K562 (cell line): Measurements from ENCODE around the gene NCOR2. TPM values are rescaled to one million over a fixed set of nuclear protein-coding genes. Genes with fewer than 3 reads are reported as not detected.

Experiments
- ATAC-seq: fragments of 200-7000 bp; cut with Tn5 transposase; 3 replicates; pipeline ENCODE4 v1.9.1; 2020; ENCODE audit warnings: moderate library complexity
- BruUV-seq: library from RNA; stranded (reverse); fragments of 400-500 nt; replicated peaks from 2 replicates; lab custom pipeline; 2021; lab: Mats Ljungman, UMichigan
- CTCF ChIA-PET: fragments of 300-600 bp; formaldehyde crosslinking; extraction: SDS; loops from one replicate; lab custom pipeline; 2021; ENCODE audit warnings: low intra/inter-chr PET ratio; lab: Yijun Ruan, JAX
- POLR2A ChIA-PET: fragments of 300-600, 350-650 bp; sonication (Branson Sonifier 250); formaldehyde crosslinking; extraction: SDS; loops from one replicate; lab custom pipeline; 2021; ENCODE audit warnings: antibody characterized with exemption, inconsistent platforms; lab: Yijun Ruan, JAX
- DNase-seq, 4 experiments: peaks; one replicate each; pipeline versions ENCODE4 v3.0.0 to v3.0.0-alpha.2; 2011 to 2018; ENCODE audit warnings: low spot score in 3 of 4, mixed read lengths in 3 of 4; ENCODE audit errors: extremely low read depth in 1 of 4
- FAIRE-seq: peaks from 2 replicates; lab custom pipeline; 2011; peaks lifted over from hg19 to GRCh38; lab: Jason Lieb, UNC
- H2AFZ ChIP-seq: 2 replicates; pipeline ENCODE4 v1.6.0; 2011; ENCODE audit warnings: low read depth, low read length, control low read depth, inconsistent platforms
- H3K27ac ChIP-seq: fragments of 200-600 bp; 3 replicates; pipeline ENCODE4 v1.8.0; 2011; ENCODE audit warnings: low read depth, mild to moderate bottlenecking, control low read depth, inconsistent platforms, low read length, moderate library complexity, mixed read lengths; ENCODE audit errors: extremely low read depth
- H3K27me3 ChIP-seq, 2 experiments: fragments of 300-600 bp in 1 of 2; 2 replicates in 1 of 2; 3 replicates in 1 of 2; pipeline versions ENCODE4 v1.6.0 to v1.8.0; 2011; ENCODE audit warnings: inconsistent platforms in 2 of 2, low read length in 2 of 2, mild to moderate bottlenecking in 1 of 2, mixed read lengths in 1 of 2, moderate library complexity in 1 of 2; ENCODE audit not compliant: control insufficient read depth in 2 of 2, insufficient read depth in 2 of 2
- H3K36me3 ChIP-seq: fragments of 300-600 bp; 3 replicates; pipeline ENCODE4 v1.8.0; 2011; ENCODE audit warnings: mild to moderate bottlenecking, low read length, inconsistent platforms; ENCODE audit not compliant: control insufficient read depth, insufficient read depth
- H3K4me1 ChIP-seq, 2 experiments: fragments of 200-600 bp in 1 of 2; replicated peaks in 1 of 2; 2 replicates in 1 of 2; 3 replicates in 1 of 2; pipeline versions ENCODE4 v1.5.1 to v1.8.0; 2011; ENCODE audit warnings: inconsistent platforms in 2 of 2, low read length in 2 of 2, mild to moderate bottlenecking in 1 of 2, mixed read lengths in 1 of 2, moderate library complexity in 1 of 2; ENCODE audit not compliant: control insufficient read depth in 2 of 2, insufficient read depth in 2 of 2
- H3K4me2 ChIP-seq: 2 replicates; pipeline ENCODE4 v1.6.1; 2011; ENCODE audit warnings: low read length, control low read depth, inconsistent platforms, mixed read lengths; ENCODE audit not compliant: insufficient read depth
- H3K4me3 ChIP-seq: fragments of 200-600 bp; sonication (generic), shearing (Covaris generic); 2 replicates; pipeline ENCODE4 v1.5.1; 2016; ENCODE audit warnings: control low read depth, inconsistent platforms
- H3K79me2 ChIP-seq: fragments of 200-600 bp; 3 replicates; pipeline ENCODE4 v1.8.0; 2011; ENCODE audit warnings: low read length, inconsistent platforms; ENCODE audit not compliant: control insufficient read depth, insufficient read depth
- H3K9ac ChIP-seq, 2 experiments: 2 replicates each; pipeline versions ENCODE4 v1.6.0 to v1.6.1; 2011; ENCODE audit warnings: low read depth in 2 of 2, low read length in 2 of 2, control low read depth in 1 of 2, inconsistent platforms in 1 of 2, mild to moderate bottlenecking in 1 of 2, mixed read lengths in 1 of 2; ENCODE audit not compliant: insufficient read depth in 1 of 2
- H3K9me1 ChIP-seq: one replicate; pipeline ENCODE4 v1.6.0; 2011; ENCODE audit warnings: inconsistent platforms, mild to moderate bottlenecking, low read length, moderate library complexity; ENCODE audit not compliant: control insufficient read depth, insufficient read depth
- H3K9me3 ChIP-seq: replicated peaks from 2 replicates; pipeline ENCODE4 v1.5.1; 2011; ENCODE audit warnings: low read depth, low read length, inconsistent platforms; ENCODE audit not compliant: control insufficient read depth, insufficient read depth
- H4K20me1 ChIP-seq: replicated peaks from 2 replicates; pipeline ENCODE4 v1.6.1; 2011; ENCODE audit warnings: low read length, inconsistent platforms, mixed read lengths; ENCODE audit not compliant: control insufficient read depth, insufficient read depth
- ERF ChIP-seq: fragments of 450-650 bp; formaldehyde crosslinking; IDR thresholded peaks from 2 replicates; pipeline ENCODE4 v1.4.0; 2020; ENCODE audit warnings: mild to moderate bottlenecking, mixed read lengths
- HLTF ChIP-seq: fragments of 450-650 bp; IDR thresholded peaks from 2 replicates; pipeline ENCODE4 v1.6.1; 2016
- JUNB ChIP-seq: fragments of 450-650 bp; formaldehyde crosslinking; conservative IDR thresholded peaks from 2 replicates; pipeline ENCODE4 v1.4.0; 2020; ENCODE audit warnings: mild to moderate bottlenecking
- MAX ChIP-seq: sonication (generic); formaldehyde crosslinking; IDR thresholded peaks from 2 replicates; pipeline ENCODE4 v1.9.0; 2022; ENCODE audit warnings: mild to moderate bottlenecking, missing genetic modification reagents
- MNT ChIP-seq, 2 experiments: fragments of 450-650 bp; conservative IDR thresholded peaks; 2 replicates each; pipeline ENCODE4 v1.6.1; 2017; ENCODE audit warnings: mild to moderate bottlenecking in 2 of 2, moderate library complexity in 2 of 2
- MXD1 ChIP-seq: fragments of 250-450 bp; sonication (Bioruptor Pico); IDR thresholded peaks from 2 replicates; pipeline ENCODE4 v1.8.0; 2021; ENCODE audit warnings: borderline replicate concordance, mild to moderate bottlenecking, moderate library complexity; ENCODE audit not compliant: poor library complexity, severe bottlenecking
- MYC ChIP-seq, 2 experiments: fragments of 250-450 bp in 1 of 2; sonication (Bioruptor Pico) in 1 of 2; IDR thresholded peaks; 2 replicates each; pipeline versions ENCODE4 v1.5.1 to v1.6.1; 2012 to 2021; ENCODE audit warnings: low read depth in 2 of 2, borderline replicate concordance in 1 of 2, improper control_type of control experiment in 1 of 2, low read length in 1 of 2, mild to moderate bottlenecking in 1 of 2, moderate library complexity in 1 of 2
- NR2C1 ChIP-seq, 2 experiments: fragments of 450-650 bp; IDR thresholded peaks; 2 replicates each; pipeline ENCODE4 v1.6.1; 2017; ENCODE audit warnings: mild to moderate bottlenecking in 2 of 2, antibody characterized with exemption in 1 of 2, inconsistent platforms in 1 of 2, missing compliant biosample characterization in 1 of 2, missing genetic modification characterization in 1 of 2
- POLR2G ChIP-seq: fragments of 200-400 bp; formaldehyde crosslinking; IDR thresholded peaks from 2 replicates; pipeline ENCODE4 v1.6.1; 2017; ENCODE audit warnings: low read depth, mild to moderate bottlenecking, antibody characterized with exemption, low read length, moderate library complexity
- POLR3A ChIP-seq: IDR thresholded peaks from 2 replicates; pipeline ENCODE4 v1.6.1; 2011; ENCODE audit warnings: borderline replicate concordance, mild to moderate bottlenecking, moderate library complexity; ENCODE audit not compliant: insufficient read length, insufficient read depth; ENCODE audit errors: extremely low read depth
- RFX1 ChIP-seq: fragments of 450-650 bp; IDR thresholded peaks from 2 replicates; pipeline ENCODE4 v1.6.1; 2016; ENCODE audit warnings: mild to moderate bottlenecking, moderate library complexity
- SIRT6 ChIP-seq: IDR thresholded peaks from one replicate; pipeline ENCODE4 v1.6.1; 2012; ENCODE audit warnings: low read depth, mild to moderate bottlenecking, control low read depth, inconsistent platforms, low read length, moderate library complexity
- USF1 ChIP-seq: sonication (generic); formaldehyde crosslinking; IDR thresholded peaks from 2 replicates; pipeline ENCODE4 v1.9.0; 2022; ENCODE audit warnings: mild to moderate bottlenecking, missing genetic modification reagents
- ZBTB7A ChIP-seq: IDR thresholded peaks from 2 replicates; pipeline ENCODE4 v1.6.1; 2011; ENCODE audit warnings: low read depth, mild to moderate bottlenecking, low read length, moderate library complexity, borderline replicate concordance; ENCODE audit not compliant: control insufficient read depth
- ZFX ChIP-seq: sonication (generic); formaldehyde crosslinking; IDR thresholded peaks from 2 replicates; pipeline ENCODE4 v1.8.0; 2022; ENCODE audit warnings: mild to moderate bottlenecking, missing genetic modification reagents, moderate library complexity
- ZNF140 ChIP-seq: fragments of 250-450 bp; sonication (Bioruptor Pico); IDR thresholded peaks from 2 replicates; pipeline ENCODE4 v1.8.0; 2021; ENCODE audit warnings: moderate library complexity, mild to moderate bottlenecking, inconsistent platforms
- ZNF165 ChIP-seq: fragments of 250-450 bp; sonication (Bioruptor Pico); IDR thresholded peaks from 2 replicates; pipeline ENCODE4 v1.4.0; 2020; ENCODE audit warnings: borderline replicate concordance
- ZNF311 ChIP-seq: fragments of 250-450 bp; sonication (Bioruptor Pico); IDR thresholded peaks from 2 replicates; pipeline ENCODE4 v1.4.0; 2020; ENCODE audit warnings: mild to moderate bottlenecking, moderate library complexity
- ZNF41 ChIP-seq: fragments of 250-450 bp; sonication (Bioruptor Pico); conservative IDR thresholded peaks from 2 replicates; pipeline ENCODE4 v1.4.0; 2020; ENCODE audit warnings: mild to moderate bottlenecking
- ZNF583 ChIP-seq: fragments of 250-450 bp; sonication (Bioruptor Pico); IDR thresholded peaks from 2 replicates; pipeline ENCODE4 v1.4.0; 2020
- WGBS: fragments of 100-300 bp; shearing (Covaris generic); methylation state at CpG from one replicate; pipeline ENCODE4 v1.1.6; 2016; ENCODE audit warnings: low coverage, mixed read lengths; ENCODE audit not compliant: insufficient coverage; ENCODE audit errors: missing lambda C conversion rate; 5-methylcytosine and 5-hydroxymethylcytosine counted together
- in situ Hi-C: fragments of 300-500 bp; cut with MboI; formaldehyde crosslinking; loops from 4 replicates; pipeline ENCODE4 v1.15.0; 2018; ENCODE audit warnings: inconsistent platforms, mixed read lengths
- intact Hi-C: fragments of 100-400 bp; cut with micrococcal nuclease; formaldehyde crosslinking; loops from 2 replicates; pipeline ENCODE4 v1.14.2; 2022
- polyA plus RNA-seq, 8 experiments: library from polyadenylated mRNA; depleted of rRNA in 4 of 8; stranded (reverse) in 5 of 8; unstranded in 3 of 8; fragments of >200 nt; fragmentation: Nextera tagmentation in 2 of 8; fragmentation: Illumina TruSeq in 1 of 8; extraction: Ambion mirVana in 2 of 8; extraction: Trizol in 1 of 8; gene quantifications; 2 replicates each; pipeline versions ENCODE4 v1.2.1 to v1.2.3, GENCODE V29; 2011 to 2014; ENCODE audit warnings: inconsistent platforms in 1 of 8, missing spikeins in 1 of 8
- total RNA-seq, 7 experiments: library from RNA; depleted of rRNA in 6 of 7; stranded (reverse); fragments of >200 nt in 6 of 7; fragmentation: Illumina TruSeq in 2 of 7; extraction: Trizol in 2 of 7; gene quantifications; 2 replicates each; pipeline versions ENCODE4 v1.2.1 to v1.2.3, GENCODE V29; 2011 to 2021; ENCODE audit warnings: low replicate concordance in 1 of 7

Gene NCOR2
- total and polyA plus RNA-seq, 9 of the 15 experiments (the other 6 are each of a cell fraction or from before 2014, with no cell fraction given) = 0.18 to 126 (median 8.4) TPM

GRCh38 chr12:124543052-124543589 is 24.3 kb downstream of the NCOR2 start:
- no peak overlapping the region for H3K4me2 ChIP-seq
- H3K27me3 ChIP-seq = no peaks in the 10 kb centered on the region
- POLR2A ChIA-PET = no interaction called here
- no peaks in the 10 kb centered on the region for H3K9me3 ChIP-seq
- no peak overlapping the region for H3K27ac ChIP-seq
- in situ Hi-C loops (no loop called here), intact Hi-C loops (no loop called here)
- no peaks in the 10 kb centered on the region for H3K36me3 ChIP-seq
- H3K9me1 ChIP-seq = peaks cover 5% of the 10 kb centered on the region
- peak; percentile 36 for ATAC-seq
- peaks cover 15 to 70% of the 10 kb centered on the region in 2 experiments; a peak in 4 of 5 replicates for H3K4me1 ChIP-seq
- H4K20me1 ChIP-seq = peaks cover 61% of the 10 kb centered on the region
- no TSS peak for BruUV-seq
- no peak overlapping the region for H2AFZ ChIP-seq
- H3K79me2 ChIP-seq = peaks cover 80% of the 10 kb centered on the region
- CTCF ChIA-PET = no interaction called here
- no peak for DNase-seq
- FAIRE-seq = no peak
- H3K4me3 ChIP-seq = no peak overlapping the region
- H3K9ac ChIP-seq = peak overlapping the region in 1 of 2 experiments; percentile 80; a peak in 1 of 4 replicates
- 43% methylated on average over 10 of the region's 20 CpGs for WGBS
- TF ChIP-seq USF1 = 0 out of 2 replicates have a peak, but pooled peaks have one; percentile 9
- no peak for TF ChIP-seq ZNF311
- no peak for TF ChIP-seq ZFX (CRISPR knock-in tag)
- no peak for TF ChIP-seq POLR3A
- peak; percentile 81 to 83 for TF ChIP-seq MNT (conservative IDR thresholded peaks at IDR 0.05)
- TF ChIP-seq POLR2G = no peak
- no peak for TF ChIP-seq HLTF
- peak; percentile 66 for TF ChIP-seq RFX1
- TF ChIP-seq ZNF41 = no peak
- no peak for TF ChIP-seq ZNF165 (CRISPR knock-in tag)
- TF ChIP-seq MXD1 (CRISPR knock-in tag) = no peak
- no peak for TF ChIP-seq MYC (IDR thresholded peaks at IDR 0.05; ENCODE audit: low read depth, low read length)
- no peak for TF ChIP-seq MYC (CRISPR knock-in tag; IDR thresholded peaks at IDR 0.05; ENCODE audit: borderline replicate concordance, low read depth)
- peak; percentile 63; the same call in 1 of the 2 replicates for TF ChIP-seq MAX
- TF ChIP-seq JUNB (CRISPR knock-in tag) = no peak
- no peak for TF ChIP-seq ERF (CRISPR knock-in tag)
- TF ChIP-seq NR2C1 (IDR thresholded peaks at IDR 0.05) = no peak
- no peak for TF ChIP-seq NR2C1 (tag; IDR thresholded peaks at IDR 0.05)
- TF ChIP-seq ZNF140 (CRISPR knock-in tag) = no peak
- TF ChIP-seq ZBTB7A = peak; percentile 10; the same call in 1 of the 2 replicates
- TF ChIP-seq ZNF583 = no peak
- no peak for TF ChIP-seq SIRT6
